HEK293 (cell line): ENCODE results near the gene ATP5MC2.

Experiments
- KLF16 ChIP-seq: fragments of 450-650 bp; formaldehyde crosslinking; IDR thresholded peaks from 2 replicates; pipeline ENCODE4 v1.5.1; 2017; ENCODE audit warnings: missing biosample characterization, missing genetic modification characterization
- SP7 ChIP-seq: fragments of 450-650 bp; formaldehyde crosslinking; IDR thresholded peaks from 2 replicates; pipeline ENCODE4 v1.5.1; 2016; ENCODE audit warnings: missing biosample characterization, missing genetic modification characterization
- ZBTB20 ChIP-seq: fragments of 450-650 bp; formaldehyde crosslinking; IDR thresholded peaks from 2 replicates; pipeline ENCODE4 v1.5.1; 2016; ENCODE audit warnings: missing biosample characterization, missing genetic modification characterization
- ZNF324 ChIP-seq: fragments of 450-650 bp; formaldehyde crosslinking; IDR thresholded peaks from 2 replicates; pipeline ENCODE4 v1.5.1; 2016; ENCODE audit warnings: missing biosample characterization, missing genetic modification characterization
- ZNF548 ChIP-seq: fragments of 450-650 bp; formaldehyde crosslinking; IDR thresholded peaks from 2 replicates; pipeline ENCODE4 v1.5.1; 2016; ENCODE audit warnings: missing biosample characterization, missing genetic modification characterization
- ZNF561 ChIP-seq: fragments of 450-650 bp; IDR thresholded peaks from 2 replicates; pipeline ENCODE4 v1.5.1; 2018; ENCODE audit warnings: missing biosample characterization, missing genetic modification characterization, borderline replicate concordance
- ZNF76 ChIP-seq: fragments of 450-650 bp; formaldehyde crosslinking; IDR thresholded peaks from 2 replicates; pipeline ENCODE4; 2016; ENCODE audit warnings: low read depth, missing biosample characterization, missing genetic modification characterization, borderline replicate concordance
- ZNF843 ChIP-seq: fragments of 450-650 bp; formaldehyde crosslinking; IDR thresholded peaks from 2 replicates; pipeline ENCODE4 v1.5.1; 2016; ENCODE audit warnings: missing biosample characterization, missing genetic modification characterization
- ZSCAN23 ChIP-seq: fragments of 450-650 bp; formaldehyde crosslinking; IDR thresholded peaks from 2 replicates; pipeline ENCODE4 v1.5.1; 2016; ENCODE audit warnings: missing biosample characterization, missing genetic modification characterization
- TF ChIP-seq, protein P1 (sequence below): fragments of 450-650 bp; formaldehyde crosslinking; IDR thresholded peaks from 2 replicates; pipeline ENCODE4 v1.5.1; 2016; ENCODE audit warnings: missing biosample characterization, missing genetic modification characterization, borderline replicate concordance
- TF ChIP-seq, protein P2 (sequence below): fragments of 450-650 bp; formaldehyde crosslinking; optimal IDR thresholded peaks from 2 replicates; pipeline ENCODE3; 2016; ENCODE audit warnings: missing biosample characterization, mild to moderate bottlenecking, missing genetic modification characterization
- TF ChIP-seq, protein P3 (sequence below): fragments of 450-650 bp; formaldehyde crosslinking; IDR thresholded peaks from 2 replicates; pipeline ENCODE4 v1.5.1; 2017; ENCODE audit warnings: missing biosample characterization, missing genetic modification characterization
- TF ChIP-seq, protein P4 (sequence below): fragments of 450-650 bp; formaldehyde crosslinking; IDR thresholded peaks from 2 replicates; pipeline ENCODE4 v1.5.1; 2016; ENCODE audit warnings: missing biosample characterization, missing genetic modification characterization
- TF ChIP-seq, protein P5 (sequence below): fragments of 450-650 bp; IDR thresholded peaks from 2 replicates; pipeline ENCODE4 v1.5.1; 2018; ENCODE audit warnings: missing biosample characterization, mild to moderate bottlenecking, missing genetic modification characterization
- TF ChIP-seq, protein P6 (sequence below): fragments of 450-650 bp; formaldehyde crosslinking; IDR thresholded peaks from 2 replicates; pipeline ENCODE4 v1.5.1; 2017; ENCODE audit warnings: missing biosample characterization, mild to moderate bottlenecking, missing genetic modification characterization, moderate library complexity
- TF ChIP-seq, protein P7 (sequence below): fragments of 450-650 bp; formaldehyde crosslinking; IDR thresholded peaks from 2 replicates; pipeline ENCODE4 v1.5.1; 2016; ENCODE audit warnings: missing biosample characterization, missing genetic modification characterization
- TF ChIP-seq, protein P8 (sequence below): fragments of 450-650 bp; formaldehyde crosslinking; IDR thresholded peaks from 2 replicates; pipeline ENCODE4 v1.5.1; 2016; ENCODE audit warnings: missing biosample characterization, missing genetic modification characterization

ATP5MC2 gene

DNA sequence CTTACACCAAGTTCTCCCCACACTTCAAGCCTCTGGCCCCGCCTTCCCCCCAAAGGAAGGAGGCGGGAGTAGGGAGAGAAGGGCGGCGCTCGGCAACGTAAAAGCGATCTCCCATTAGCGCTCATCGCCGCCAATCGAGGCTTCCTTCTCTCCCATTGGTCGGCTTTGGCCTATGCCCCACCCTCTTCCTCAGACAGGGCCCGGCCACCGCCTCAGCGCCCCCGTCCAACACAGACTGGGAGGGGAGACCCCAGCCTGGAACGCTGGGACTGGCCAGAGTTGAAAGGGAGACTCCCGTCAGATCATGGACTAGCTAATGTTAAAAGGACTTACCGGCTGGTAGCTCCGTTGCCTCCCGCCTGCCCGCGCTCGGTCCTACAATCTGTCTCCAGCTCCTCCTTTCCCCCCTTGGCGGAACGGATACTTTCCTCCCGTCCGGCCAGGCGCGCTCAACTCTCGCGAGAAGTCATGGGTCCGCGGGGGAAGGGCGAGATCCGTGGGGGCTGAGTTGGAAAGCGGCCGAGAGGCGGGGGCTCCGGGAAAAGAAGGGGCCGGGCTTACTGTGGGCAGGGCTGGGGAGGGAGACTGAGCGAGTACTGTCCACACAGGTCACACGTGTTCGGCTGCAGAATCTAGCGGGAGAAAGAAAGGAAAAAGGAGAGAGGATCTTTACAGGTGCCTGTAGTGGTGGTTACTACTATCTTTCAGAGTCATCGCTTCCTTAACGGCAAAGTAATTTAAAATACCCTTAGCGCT, 49.8 kb downstream of the ATP5MC2 start, which contains the start of gene ATF7 (continued):
- TF ChIP-seq, protein P1, sequence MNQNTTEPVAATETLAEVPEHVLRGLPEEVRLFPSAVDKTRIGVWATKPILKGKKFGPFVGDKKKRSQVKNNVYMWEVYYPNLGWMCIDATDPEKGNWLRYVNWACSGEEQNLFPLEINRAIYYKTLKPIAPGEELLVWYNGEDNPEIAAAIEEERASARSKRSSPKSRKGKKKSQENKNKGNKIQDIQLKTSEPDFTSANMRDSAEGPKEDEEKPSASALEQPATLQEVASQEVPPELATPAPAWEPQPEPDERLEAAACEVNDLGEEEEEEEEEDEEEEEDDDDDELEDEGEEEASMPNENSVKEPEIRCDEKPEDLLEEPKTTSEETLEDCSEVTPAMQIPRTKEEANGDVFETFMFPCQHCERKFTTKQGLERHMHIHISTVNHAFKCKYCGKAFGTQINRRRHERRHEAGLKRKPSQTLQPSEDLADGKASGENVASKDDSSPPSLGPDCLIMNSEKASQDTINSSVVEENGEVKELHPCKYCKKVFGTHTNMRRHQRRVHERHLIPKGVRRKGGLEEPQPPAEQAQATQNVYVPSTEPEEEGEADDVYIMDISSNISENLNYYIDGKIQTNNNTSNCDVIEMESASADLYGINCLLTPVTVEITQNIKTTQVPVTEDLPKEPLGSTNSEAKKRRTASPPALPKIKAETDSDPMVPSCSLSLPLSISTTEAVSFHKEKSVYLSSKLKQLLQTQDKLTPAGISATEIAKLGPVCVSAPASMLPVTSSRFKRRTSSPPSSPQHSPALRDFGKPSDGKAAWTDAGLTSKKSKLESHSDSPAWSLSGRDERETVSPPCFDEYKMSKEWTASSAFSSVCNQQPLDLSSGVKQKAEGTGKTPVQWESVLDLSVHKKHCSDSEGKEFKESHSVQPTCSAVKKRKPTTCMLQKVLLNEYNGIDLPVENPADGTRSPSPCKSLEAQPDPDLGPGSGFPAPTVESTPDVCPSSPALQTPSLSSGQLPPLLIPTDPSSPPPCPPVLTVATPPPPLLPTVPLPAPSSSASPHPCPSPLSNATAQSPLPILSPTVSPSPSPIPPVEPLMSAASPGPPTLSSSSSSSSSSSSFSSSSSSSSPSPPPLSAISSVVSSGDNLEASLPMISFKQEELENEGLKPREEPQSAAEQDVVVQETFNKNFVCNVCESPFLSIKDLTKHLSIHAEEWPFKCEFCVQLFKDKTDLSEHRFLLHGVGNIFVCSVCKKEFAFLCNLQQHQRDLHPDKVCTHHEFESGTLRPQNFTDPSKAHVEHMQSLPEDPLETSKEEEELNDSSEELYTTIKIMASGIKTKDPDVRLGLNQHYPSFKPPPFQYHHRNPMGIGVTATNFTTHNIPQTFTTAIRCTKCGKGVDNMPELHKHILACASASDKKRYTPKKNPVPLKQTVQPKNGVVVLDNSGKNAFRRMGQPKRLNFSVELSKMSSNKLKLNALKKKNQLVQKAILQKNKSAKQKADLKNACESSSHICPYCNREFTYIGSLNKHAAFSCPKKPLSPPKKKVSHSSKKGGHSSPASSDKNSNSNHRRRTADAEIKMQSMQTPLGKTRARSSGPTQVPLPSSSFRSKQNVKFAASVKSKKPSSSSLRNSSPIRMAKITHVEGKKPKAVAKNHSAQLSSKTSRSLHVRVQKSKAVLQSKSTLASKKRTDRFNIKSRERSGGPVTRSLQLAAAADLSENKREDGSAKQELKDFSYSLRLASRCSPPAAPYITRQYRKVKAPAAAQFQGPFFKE, result no peak
- TF ChIP-seq, protein P2, sequence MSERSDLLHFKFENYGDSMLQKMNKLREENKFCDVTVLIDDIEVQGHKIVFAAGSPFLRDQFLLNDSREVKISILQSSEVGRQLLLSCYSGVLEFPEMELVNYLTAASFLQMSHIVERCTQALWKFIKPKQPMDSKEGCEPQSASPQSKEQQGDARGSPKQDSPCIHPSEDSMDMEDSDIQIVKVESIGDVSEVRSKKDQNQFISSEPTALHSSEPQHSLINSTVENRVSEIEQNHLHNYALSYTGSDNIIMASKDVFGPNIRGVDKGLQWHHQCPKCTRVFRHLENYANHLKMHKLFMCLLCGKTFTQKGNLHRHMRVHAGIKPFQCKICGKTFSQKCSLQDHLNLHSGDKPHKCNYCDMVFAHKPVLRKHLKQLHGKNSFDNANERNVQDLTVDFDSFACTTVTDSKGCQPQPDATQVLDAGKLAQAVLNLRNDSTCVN (tag by site-specific recombination), result peak; percentile 51
- peak; percentile 72 for TF ChIP-seq ZNF843 (tag by site-specific recombination)
- TF ChIP-seq, protein P3, sequence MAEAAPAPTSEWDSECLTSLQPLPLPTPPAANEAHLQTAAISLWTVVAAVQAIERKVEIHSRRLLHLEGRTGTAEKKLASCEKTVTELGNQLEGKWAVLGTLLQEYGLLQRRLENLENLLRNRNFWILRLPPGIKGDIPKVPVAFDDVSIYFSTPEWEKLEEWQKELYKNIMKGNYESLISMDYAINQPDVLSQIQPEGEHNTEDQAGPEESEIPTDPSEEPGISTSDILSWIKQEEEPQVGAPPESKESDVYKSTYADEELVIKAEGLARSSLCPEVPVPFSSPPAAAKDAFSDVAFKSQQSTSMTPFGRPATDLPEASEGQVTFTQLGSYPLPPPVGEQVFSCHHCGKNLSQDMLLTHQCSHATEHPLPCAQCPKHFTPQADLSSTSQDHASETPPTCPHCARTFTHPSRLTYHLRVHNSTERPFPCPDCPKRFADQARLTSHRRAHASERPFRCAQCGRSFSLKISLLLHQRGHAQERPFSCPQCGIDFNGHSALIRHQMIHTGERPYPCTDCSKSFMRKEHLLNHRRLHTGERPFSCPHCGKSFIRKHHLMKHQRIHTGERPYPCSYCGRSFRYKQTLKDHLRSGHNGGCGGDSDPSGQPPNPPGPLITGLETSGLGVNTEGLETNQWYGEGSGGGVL (tag by site-specific recombination), result peak; percentile 98
- no peak for TF ChIP-seq ZNF548 (tag by site-specific recombination)
- TF ChIP-seq ZNF324, result peak; percentile 90
- TF ChIP-seq, protein P4, sequence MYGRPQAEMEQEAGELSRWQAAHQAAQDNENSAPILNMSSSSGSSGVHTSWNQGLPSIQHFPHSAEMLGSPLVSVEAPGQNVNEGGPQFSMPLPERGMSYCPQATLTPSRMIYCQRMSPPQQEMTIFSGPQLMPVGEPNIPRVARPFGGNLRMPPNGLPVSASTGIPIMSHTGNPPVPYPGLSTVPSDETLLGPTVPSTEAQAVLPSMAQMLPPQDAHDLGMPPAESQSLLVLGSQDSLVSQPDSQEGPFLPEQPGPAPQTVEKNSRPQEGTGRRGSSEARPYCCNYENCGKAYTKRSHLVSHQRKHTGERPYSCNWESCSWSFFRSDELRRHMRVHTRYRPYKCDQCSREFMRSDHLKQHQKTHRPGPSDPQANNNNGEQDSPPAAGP (tag by site-specific recombination), result peak; percentile 97
- peak; percentile 79; the same call in 1 of the 2 replicates for TF ChIP-seq ZBTB20 (tag by site-specific recombination)
- TF ChIP-seq, protein P5, sequence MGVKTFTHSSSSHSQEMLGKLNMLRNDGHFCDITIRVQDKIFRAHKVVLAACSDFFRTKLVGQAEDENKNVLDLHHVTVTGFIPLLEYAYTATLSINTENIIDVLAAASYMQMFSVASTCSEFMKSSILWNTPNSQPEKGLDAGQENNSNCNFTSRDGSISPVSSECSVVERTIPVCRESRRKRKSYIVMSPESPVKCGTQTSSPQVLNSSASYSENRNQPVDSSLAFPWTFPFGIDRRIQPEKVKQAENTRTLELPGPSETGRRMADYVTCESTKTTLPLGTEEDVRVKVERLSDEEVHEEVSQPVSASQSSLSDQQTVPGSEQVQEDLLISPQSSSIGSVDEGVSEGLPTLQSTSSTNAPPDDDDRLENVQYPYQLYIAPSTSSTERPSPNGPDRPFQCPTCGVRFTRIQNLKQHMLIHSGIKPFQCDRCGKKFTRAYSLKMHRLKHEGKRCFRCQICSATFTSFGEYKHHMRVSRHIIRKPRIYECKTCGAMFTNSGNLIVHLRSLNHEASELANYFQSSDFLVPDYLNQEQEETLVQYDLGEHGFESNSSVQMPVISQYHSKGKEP (tag by site-specific recombination), result no peak
- TF ChIP-seq ZNF76 (tag by site-specific recombination), result peak; percentile 71
- 0 out of 2 replicates have a peak, but pooled peaks have one; percentile 34 for TF ChIP-seq ZSCAN23
- TF ChIP-seq KLF16 (tag by site-specific recombination), result peak; percentile 97
- TF ChIP-seq, protein P6, sequence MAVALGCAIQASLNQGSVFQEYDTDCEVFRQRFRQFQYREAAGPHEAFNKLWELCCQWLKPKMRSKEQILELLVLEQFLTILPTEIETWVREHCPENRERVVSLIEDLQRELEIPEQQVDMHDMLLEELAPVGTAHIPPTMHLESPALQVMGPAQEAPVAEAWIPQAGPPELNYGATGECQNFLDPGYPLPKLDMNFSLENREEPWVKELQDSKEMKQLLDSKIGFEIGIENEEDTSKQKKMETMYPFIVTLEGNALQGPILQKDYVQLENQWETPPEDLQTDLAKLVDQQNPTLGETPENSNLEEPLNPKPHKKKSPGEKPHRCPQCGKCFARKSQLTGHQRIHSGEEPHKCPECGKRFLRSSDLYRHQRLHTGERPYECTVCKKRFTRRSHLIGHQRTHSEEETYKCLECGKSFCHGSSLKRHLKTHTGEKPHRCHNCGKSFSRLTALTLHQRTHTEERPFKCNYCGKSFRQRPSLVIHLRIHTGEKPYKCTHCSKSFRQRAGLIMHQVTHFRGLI (tag by site-specific recombination), result peak; percentile 50; the same call in 1 of the 2 replicates
- 0 out of 2 replicates have a peak, but pooled peaks have one; percentile 71 for TF ChIP-seq ZNF561
- peak; percentile 91 for TF ChIP-seq SP7 (tag by site-specific recombination)
- TF ChIP-seq, protein P7, sequence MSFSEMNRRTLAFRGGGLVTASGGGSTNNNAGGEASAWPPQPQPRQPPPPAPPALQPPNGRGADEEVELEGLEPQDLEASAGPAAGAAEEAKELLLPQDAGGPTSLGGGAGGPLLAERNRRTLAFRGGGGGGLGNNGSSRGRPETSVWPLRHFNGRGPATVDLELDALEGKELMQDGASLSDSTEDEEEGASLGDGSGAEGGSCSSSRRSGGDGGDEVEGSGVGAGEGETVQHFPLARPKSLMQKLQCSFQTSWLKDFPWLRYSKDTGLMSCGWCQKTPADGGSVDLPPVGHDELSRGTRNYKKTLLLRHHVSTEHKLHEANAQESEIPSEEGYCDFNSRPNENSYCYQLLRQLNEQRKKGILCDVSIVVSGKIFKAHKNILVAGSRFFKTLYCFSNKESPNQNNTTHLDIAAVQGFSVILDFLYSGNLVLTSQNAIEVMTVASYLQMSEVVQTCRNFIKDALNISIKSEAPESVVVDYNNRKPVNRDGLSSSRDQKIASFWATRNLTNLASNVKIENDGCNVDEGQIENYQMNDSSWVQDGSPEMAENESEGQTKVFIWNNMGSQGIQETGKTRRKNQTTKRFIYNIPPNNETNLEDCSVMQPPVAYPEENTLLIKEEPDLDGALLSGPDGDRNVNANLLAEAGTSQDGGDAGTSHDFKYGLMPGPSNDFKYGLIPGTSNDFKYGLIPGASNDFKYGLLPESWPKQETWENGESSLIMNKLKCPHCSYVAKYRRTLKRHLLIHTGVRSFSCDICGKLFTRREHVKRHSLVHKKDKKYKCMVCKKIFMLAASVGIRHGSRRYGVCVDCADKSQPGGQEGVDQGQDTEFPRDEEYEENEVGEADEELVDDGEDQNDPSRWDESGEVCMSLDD (tag by site-specific recombination), result peak; percentile 85
- TF ChIP-seq, protein P8, sequence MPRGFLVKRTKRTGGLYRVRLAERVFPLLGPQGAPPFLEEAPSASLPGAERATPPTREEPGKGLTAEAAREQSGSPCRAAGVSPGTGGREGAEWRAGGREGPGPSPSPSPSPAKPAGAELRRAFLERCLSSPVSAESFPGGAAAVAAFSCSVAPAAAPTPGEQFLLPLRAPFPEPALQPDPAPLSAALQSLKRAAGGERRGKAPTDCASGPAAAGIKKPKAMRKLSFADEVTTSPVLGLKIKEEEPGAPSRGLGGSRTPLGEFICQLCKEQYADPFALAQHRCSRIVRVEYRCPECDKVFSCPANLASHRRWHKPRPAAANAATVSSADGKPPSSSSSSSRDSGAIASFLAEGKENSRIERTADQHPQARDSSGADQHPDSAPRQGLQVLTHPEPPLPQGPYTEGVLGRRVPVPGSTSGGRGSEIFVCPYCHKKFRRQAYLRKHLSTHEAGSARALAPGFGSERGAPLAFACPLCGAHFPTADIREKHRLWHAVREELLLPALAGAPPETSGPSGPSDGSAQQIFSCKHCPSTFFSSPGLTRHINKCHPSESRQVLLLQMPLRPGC, result peak; percentile 42; the same call in 1 of the 2 replicates
